ENCODE measurements around the gene SPATA2. TPM values are rescaled to one million over a fixed set of nuclear protein-coding genes. Genes with fewer than 3 reads are reported as not detected.
A peak's percentile ranks its signal among the peaks of the same experiment; 100 is the strongest.

SPATA2 gene
- total and polyA plus RNA-seq, 2 of the 13 experiments (the other 11 are each of a cell fraction or from before 2014, with no cell fraction given), result 3.2 to 8.7 TPM

DNA sequence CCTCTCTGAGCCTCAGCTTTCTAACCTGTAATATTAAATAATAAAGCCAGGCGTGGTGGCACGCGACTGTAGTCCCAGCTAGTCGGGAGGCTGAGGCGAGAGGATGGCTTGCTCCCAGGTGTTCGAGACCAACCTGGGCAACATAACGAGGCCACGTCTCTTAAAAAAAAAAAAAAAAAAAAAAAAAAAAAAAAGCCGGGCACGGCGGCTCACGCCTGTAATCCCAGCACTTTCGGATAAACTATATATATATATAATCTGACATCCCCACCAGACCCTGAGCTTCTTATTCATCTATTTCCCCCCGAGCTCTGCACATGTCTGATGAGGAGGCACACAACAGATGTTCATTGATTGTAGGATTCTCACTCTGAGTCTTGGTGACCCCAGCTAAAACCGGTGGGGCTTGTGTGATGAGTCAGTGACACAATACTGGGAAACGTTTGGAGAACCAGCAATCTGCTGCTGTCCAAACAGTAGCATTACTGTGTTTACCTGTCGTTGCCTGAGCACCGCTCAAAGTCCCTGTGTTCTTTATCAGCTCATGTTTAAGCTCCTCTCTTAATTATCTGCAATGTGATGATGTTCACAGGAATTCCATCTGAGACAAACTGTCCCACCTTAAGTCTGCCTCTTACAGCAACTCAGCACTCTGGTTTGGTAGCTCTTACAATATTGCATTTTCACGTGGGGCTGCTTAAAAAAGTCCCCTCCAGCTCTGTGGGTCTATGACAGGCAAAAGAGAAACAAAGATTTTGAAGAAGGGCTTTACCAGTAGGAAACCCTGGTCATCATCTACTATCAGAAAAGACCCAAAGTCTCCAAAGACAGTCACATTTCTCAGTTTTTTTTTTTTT, 1.0 kb upstream of the SPATA2 start (continued):
- peak; percentile 32 for TF ChIP-seq RBFOX2 (IDR thresholded peaks at IDR 0.05; ENCODE audit: low read depth, low read length)
- peak; percentile 89 for TF ChIP-seq FOSL1 (CRISPR knock-in tag; IDR thresholded peaks at IDR 0.05; ENCODE audit: borderline replicate concordance)
- TF ChIP-seq, protein P1, sequence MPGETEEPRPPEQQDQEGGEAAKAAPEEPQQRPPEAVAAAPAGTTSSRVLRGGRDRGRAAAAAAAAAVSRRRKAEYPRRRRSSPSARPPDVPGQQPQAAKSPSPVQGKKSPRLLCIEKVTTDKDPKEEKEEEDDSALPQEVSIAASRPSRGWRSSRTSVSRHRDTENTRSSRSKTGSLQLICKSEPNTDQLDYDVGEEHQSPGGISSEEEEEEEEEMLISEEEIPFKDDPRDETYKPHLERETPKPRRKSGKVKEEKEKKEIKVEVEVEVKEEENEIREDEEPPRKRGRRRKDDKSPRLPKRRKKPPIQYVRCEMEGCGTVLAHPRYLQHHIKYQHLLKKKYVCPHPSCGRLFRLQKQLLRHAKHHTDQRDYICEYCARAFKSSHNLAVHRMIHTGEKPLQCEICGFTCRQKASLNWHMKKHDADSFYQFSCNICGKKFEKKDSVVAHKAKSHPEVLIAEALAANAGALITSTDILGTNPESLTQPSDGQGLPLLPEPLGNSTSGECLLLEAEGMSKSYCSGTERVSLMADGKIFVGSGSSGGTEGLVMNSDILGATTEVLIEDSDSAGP (CRISPR knock-in tag; IDR thresholded peaks at IDR 0.05; ENCODE audit: borderline replicate concordance), result peak; percentile 40; the same call in 1 of the 2 replicates
- peak; percentile 97 for TF ChIP-seq CHD4 (IDR thresholded peaks at IDR 0.05; ENCODE audit: borderline replicate concordance, low read length)
- peak; percentile 98; the same call in 1 of the 2 replicates for TF ChIP-seq FOXK1 (CRISPR knock-in tag; IDR thresholded peaks at IDR 0.05; ENCODE audit: borderline replicate concordance, low read depth)
- TF ChIP-seq, protein P2, sequence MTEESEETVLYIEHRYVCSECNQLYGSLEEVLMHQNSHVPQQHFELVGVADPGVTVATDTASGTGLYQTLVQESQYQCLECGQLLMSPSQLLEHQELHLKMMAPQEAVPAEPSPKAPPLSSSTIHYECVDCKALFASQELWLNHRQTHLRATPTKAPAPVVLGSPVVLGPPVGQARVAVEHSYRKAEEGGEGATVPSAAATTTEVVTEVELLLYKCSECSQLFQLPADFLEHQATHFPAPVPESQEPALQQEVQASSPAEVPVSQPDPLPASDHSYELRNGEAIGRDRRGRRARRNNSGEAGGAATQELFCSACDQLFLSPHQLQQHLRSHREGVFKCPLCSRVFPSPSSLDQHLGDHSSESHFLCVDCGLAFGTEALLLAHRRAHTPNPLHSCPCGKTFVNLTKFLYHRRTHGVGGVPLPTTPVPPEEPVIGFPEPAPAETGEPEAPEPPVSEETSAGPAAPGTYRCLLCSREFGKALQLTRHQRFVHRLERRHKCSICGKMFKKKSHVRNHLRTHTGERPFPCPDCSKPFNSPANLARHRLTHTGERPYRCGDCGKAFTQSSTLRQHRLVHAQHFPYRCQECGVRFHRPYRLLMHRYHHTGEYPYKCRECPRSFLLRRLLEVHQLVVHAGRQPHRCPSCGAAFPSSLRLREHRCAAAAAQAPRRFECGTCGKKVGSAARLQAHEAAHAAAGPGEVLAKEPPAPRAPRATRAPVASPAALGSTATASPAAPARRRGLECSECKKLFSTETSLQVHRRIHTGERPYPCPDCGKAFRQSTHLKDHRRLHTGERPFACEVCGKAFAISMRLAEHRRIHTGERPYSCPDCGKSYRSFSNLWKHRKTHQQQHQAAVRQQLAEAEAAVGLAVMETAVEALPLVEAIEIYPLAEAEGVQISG (CRISPR knock-in tag; IDR thresholded peaks at IDR 0.05), result peak; percentile 59; the same call in 1 of the 2 replicates
- TF ChIP-seq ZNF367 (CRISPR knock-in tag; IDR thresholded peaks at IDR 0.05; ENCODE audit: borderline replicate concordance), result no peak
- peak; percentile 74 for TF ChIP-seq TBL1XR1 (IDR thresholded peaks at IDR 0.05; ENCODE audit: borderline replicate concordance, low read length, partially characterized antibody)
- TF ChIP-seq TFDP1 (CRISPR knock-in tag; IDR thresholded peaks at IDR 0.05; ENCODE audit: borderline replicate concordance), result no peak
- TF ChIP-seq PHB2 (IDR thresholded peaks at IDR 0.05; ENCODE audit: partially characterized antibody), result no peak
- no peak for TF ChIP-seq ZNF891 (CRISPR knock-in tag; IDR thresholded peaks at IDR 0.05)
- peak; percentile 93 for TF ChIP-seq ZNF124 (CRISPR knock-in tag; IDR thresholded peaks at IDR 0.05)
- no peak for TF ChIP-seq FIP1L1 (IDR thresholded peaks at IDR 0.05; ENCODE audit: borderline replicate concordance, insufficient read depth, low read depth, low read length)
- peak; percentile 33; the same call in 1 of the 2 replicates for TF ChIP-seq ZNF337 (CRISPR knock-in tag; IDR thresholded peaks at IDR 0.05; ENCODE audit: borderline replicate concordance, low read depth)
- no peak for TF ChIP-seq RBM39 (IDR thresholded peaks at IDR 0.05; ENCODE audit: low read depth, low read length, poor library complexity, severe bottlenecking)
- TF ChIP-seq SAP130 (CRISPR knock-in tag; IDR thresholded peaks at IDR 0.05; ENCODE audit: low read depth), result peak; percentile 99
- peak; percentile 58 for TF ChIP-seq YEATS4 (CRISPR knock-in tag; IDR thresholded peaks at IDR 0.05; ENCODE audit: borderline replicate concordance)
- TF ChIP-seq ZNF75D (CRISPR knock-in tag; IDR thresholded peaks at IDR 0.05; ENCODE audit: borderline replicate concordance), result no peak
- TF ChIP-seq ZNF614 (CRISPR knock-in tag; IDR thresholded peaks at IDR 0.05; ENCODE audit: borderline replicate concordance), result peak; percentile 99
- peak; percentile 67 for TF ChIP-seq MAFF (IDR thresholded peaks at IDR 0.05; ENCODE audit: low read depth, low read length)
- TF ChIP-seq, protein P3, sequence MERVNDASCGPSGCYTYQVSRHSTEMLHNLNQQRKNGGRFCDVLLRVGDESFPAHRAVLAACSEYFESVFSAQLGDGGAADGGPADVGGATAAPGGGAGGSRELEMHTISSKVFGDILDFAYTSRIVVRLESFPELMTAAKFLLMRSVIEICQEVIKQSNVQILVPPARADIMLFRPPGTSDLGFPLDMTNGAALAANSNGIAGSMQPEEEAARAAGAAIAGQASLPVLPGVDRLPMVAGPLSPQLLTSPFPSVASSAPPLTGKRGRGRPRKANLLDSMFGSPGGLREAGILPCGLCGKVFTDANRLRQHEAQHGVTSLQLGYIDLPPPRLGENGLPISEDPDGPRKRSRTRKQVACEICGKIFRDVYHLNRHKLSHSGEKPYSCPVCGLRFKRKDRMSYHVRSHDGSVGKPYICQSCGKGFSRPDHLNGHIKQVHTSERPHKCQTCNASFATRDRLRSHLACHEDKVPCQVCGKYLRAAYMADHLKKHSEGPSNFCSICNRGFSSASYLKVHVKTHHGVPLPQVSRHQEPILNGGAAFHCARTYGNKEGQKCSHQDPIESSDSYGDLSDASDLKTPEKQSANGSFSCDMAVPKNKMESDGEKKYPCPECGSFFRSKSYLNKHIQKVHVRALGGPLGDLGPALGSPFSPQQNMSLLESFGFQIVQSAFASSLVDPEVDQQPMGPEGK (CRISPR knock-in tag; IDR thresholded peaks at IDR 0.05), result peak; percentile 88

All from HepG2 (cell line).